ENCODE measurements around the gene MTHFSD. TPM values are rescaled to one million over a fixed set of nuclear protein-coding genes. Genes with fewer than 3 reads are reported as not detected.

MTHFSD gene
- polyA plus RNA-seq, 1 of the 3 experiments (the other 2 are of a cell fraction) = 15.6 TPM

- Histone ChIP-seq H3K4me1 (ENCODE audit: control insufficient read depth in 1 of 2, insufficient read depth in 2 of 2, low read depth in 1 of 2, low read length in 1 of 2) (peaks cover 0 to 23% of the 10 kb centered on the region in 2 experiments; a peak in 1 of 4 replicates), H2AFZ (ENCODE audit: low read depth) (no peak overlapping the region), H3K4me3 (ENCODE audit: low read depth in 2 of 2, low read length in 1 of 2) (peak overlapping the region in 1 of 2 experiments; percentile 93; a peak in 3 of 4 replicates), H3F3A (replicated peaks; ENCODE audit: insufficient read depth) (peaks cover 24% of the 10 kb centered on the region), H3K9me2 (no peaks in the 10 kb centered on the region), H3K9ac (peak overlapping the region; percentile 93), H3K9me3 (no peaks in the 10 kb centered on the region), H4K20me1 (ENCODE audit: insufficient read depth) (peaks cover 16% of the 10 kb centered on the region; the same call in 1 of the 2 replicates), H3K27me3 (ENCODE audit: insufficient read depth) (peaks cover 8% of the 10 kb centered on the region; the same call in 1 of the 2 replicates), H3K27ac (ENCODE audit: low read depth in 2 of 2, low read length in 1 of 2) (peak overlapping the region in 1 of 2 experiments; percentile 65; a peak in 2 of 4 replicates), H3K79me2 (ENCODE audit: insufficient read depth) (peaks cover 81% of the 10 kb centered on the region), H3K36me3 (replicated peaks in 1 of 2; ENCODE audit: control insufficient read depth in 1 of 2, insufficient read depth in 2 of 2, low read length in 1 of 2) (peaks cover 0 to 21% of the 10 kb centered on the region in 2 experiments), H3K4me2 (peak overlapping the region; percentile 77)
- POLR2A ChIA-PET = no interaction called here
- no peak for DNase-seq
- no peak for TF ChIP-seq CTCF (IDR thresholded peaks at IDR 0.05)
- 30% methylated on average over 13 of the region's 13 CpGs for WGBS (ENCODE audit: low lambda C conversion rate)
- CTCF ChIA-PET = interaction anchor here (0.7 to 1.7 kb wide), 3 partner anchors 12 to 709 kb away, joined by 4 to 5 read pairs (median 4); no protein-coding TSS in a partner anchor
These were observed 14.8 kb upstream of the MTHFSD start for GRCh38 chr16:86569701-86570447.

GRCh38 chr16:86568677-86569623, 13.9 kb upstream of the MTHFSD start:
- ChIA-PET POLR2A (no interaction called here), CTCF (no interaction called here)
- Histone ChIP-seq H3K9me3 (no peaks in the 10 kb centered on the region), H3K9me2 (no peaks in the 10 kb centered on the region), H3K4me3 (ENCODE audit: low read depth in 2 of 2, low read length in 1 of 2) (peak overlapping the region; percentile 30 to 93; a peak in 3 of 4 replicates), H2AFZ (ENCODE audit: low read depth) (no peak overlapping the region), H3K27me3 (ENCODE audit: insufficient read depth) (peaks cover 15% of the 10 kb centered on the region; the same call in 1 of the 2 replicates), H4K20me1 (ENCODE audit: insufficient read depth) (peaks cover 16% of the 10 kb centered on the region; the same call in 1 of the 2 replicates), H3K9ac (peak overlapping the region; percentile 93), H3F3A (replicated peaks; ENCODE audit: insufficient read depth) (peaks cover 19% of the 10 kb centered on the region), H3K4me2 (peak overlapping the region; percentile 77), H3K79me2 (ENCODE audit: insufficient read depth) (peaks cover 72% of the 10 kb centered on the region), H3K27ac (ENCODE audit: low read depth in 2 of 2, low read length in 1 of 2) (peak overlapping the region in 1 of 2 experiments; percentile 65; a peak in 2 of 4 replicates), H3K36me3 (replicated peaks in 1 of 2; ENCODE audit: control insufficient read depth in 1 of 2, insufficient read depth in 2 of 2, low read length in 1 of 2) (peaks cover 0 to 21% of the 10 kb centered on the region in 2 experiments), H3K4me1 (ENCODE audit: control insufficient read depth in 1 of 2, insufficient read depth in 2 of 2, low read depth in 1 of 2, low read length in 1 of 2) (peaks cover 0 to 22% of the 10 kb centered on the region in 2 experiments; a peak in 2 of 4 replicates)
- DNase-seq = no peak
- WGBS (ENCODE audit: low lambda C conversion rate) = 30% methylated on average over 17 of the region's 33 CpGs
- TF ChIP-seq SIN3A (IDR thresholded peaks at IDR 0.05; ENCODE audit: borderline replicate concordance, low read depth, low read length) = no peak
